ENCODE data around the gene BAG3.

DNA sequence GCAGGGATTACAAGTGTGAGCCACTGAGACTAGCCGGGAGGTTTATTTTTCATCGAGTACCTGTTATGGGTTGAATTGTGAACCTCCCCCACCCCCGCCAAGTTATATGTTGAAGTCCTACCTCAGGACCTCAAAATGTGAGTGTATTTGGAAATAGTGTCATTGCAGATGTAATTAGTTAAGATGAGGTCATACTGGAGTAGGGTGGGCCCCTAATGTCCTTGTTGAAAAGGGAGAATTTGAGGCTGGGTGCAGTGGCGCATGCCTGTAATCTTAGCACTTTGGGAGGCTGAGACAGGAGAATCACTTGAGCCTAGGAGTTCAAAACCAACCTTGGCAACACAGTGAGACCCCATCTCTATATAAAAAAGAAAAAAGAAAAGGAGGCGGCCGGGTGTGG, 10.8 kb upstream of the BAG3 start:
- TF ChIP-seq CTCF (IDR thresholded peaks at IDR 0.05 in 2 of 3, conservative IDR thresholded peaks at IDR 0.05 in 1 of 3; ENCODE audit: borderline replicate concordance in 1 of 3, insufficient read depth in 1 of 3, low read depth in 2 of 3, low read length in 2 of 3) = no peak
- TF ChIP-seq POLR2A (IDR thresholded peaks at IDR 0.05; ENCODE audit: borderline replicate concordance, extremely low read depth, insufficient read depth, insufficient read length) = no peak
- TF ChIP-seq POLR2AphosphoS5 (IDR thresholded peaks at IDR 0.05; ENCODE audit: low read depth, low read length) = no peak
- no peak for TF ChIP-seq RAD21 (IDR thresholded peaks at IDR 0.05; ENCODE audit: low read depth)
- no peak for TF ChIP-seq YY1 (IDR thresholded peaks at IDR 0.05; ENCODE audit: extremely low read depth, insufficient replicate concordance, low read depth, low read length)
- TF ChIP-seq CEBPB (IDR thresholded peaks at IDR 0.05; ENCODE audit: low read depth) = no peak
- TF ChIP-seq ZBTB33 (IDR thresholded peaks at IDR 0.05; ENCODE audit: extremely low read depth, insufficient replicate concordance, low read length) = no peak
- TF ChIP-seq EZH2 (IDR thresholded peaks at IDR 0.05) = no peak
- TF ChIP-seq REST (IDR thresholded peaks at IDR 0.05; ENCODE audit: low read depth) = no peak
- no peak for TF ChIP-seq EGR1 (IDR thresholded peaks at IDR 0.05; ENCODE audit: low read depth)
- TF ChIP-seq ZNF274 (IDR thresholded peaks at IDR 0.05; ENCODE audit: low read depth, low read length) = no peak
- no peak for TF ChIP-seq FOSL1 (IDR thresholded peaks at IDR 0.05; ENCODE audit: low read depth)
